MM.1S (cell line): Measurements from ENCODE around the gene GC.

Experiments
- CTCF ChIP-seq: fragments of 300-600 bp; sonication (generic); IDR thresholded peaks from 2 replicates; pipeline ENCODE4 v1.5.1; 2016; ENCODE audit warnings: antibody characterized with exemption, low read length, mixed read lengths
- EZH2 ChIP-seq: fragments of 300-600 bp; sonication (generic); optimal IDR thresholded peaks from 2 replicates; pipeline ENCODE3; 2017; ENCODE audit warnings: low read depth, mild to moderate bottlenecking, antibody characterized with exemption, low read length, mixed read lengths
- EZH2phosphoT487 ChIP-seq: fragments of 300-600 bp; sonication (generic); IDR thresholded peaks from 2 replicates; pipeline ENCODE4 v1.6.1; 2018; ENCODE audit warnings: antibody characterized with exemption, low read length

GRCh38 chr4:71784569-71785197 is 804 bp upstream of the GC start:
- TF ChIP-seq CTCF (no peak), EZH2 (no peak), EZH2phosphoT487 (no peak)
